Muscle of leg (tissue), 11 donors: ENCODE results near the gene CUX1. TPM values are rescaled to one million over a fixed set of nuclear protein-coding genes. Genes with fewer than 3 reads are reported as not detected.
A peak's percentile ranks its signal among the peaks of the same experiment; 100 is the strongest.
"Not testable (repeated sequence)": the region's sequence is repeated elsewhere in the genome, so short reads cannot be mapped to it uniquely, and the experiment has no call there.

ENCODE experiments used
- DNase-seq: peaks from one replicate; pipeline ENCODE4 v3.0.0; 2013
- H3K27ac ChIP-seq: one replicate; pipeline ENCODE4 v1.5.1; 2013; ENCODE audit warnings: mild to moderate bottlenecking, low read length, control low read depth
- H3K27me3 ChIP-seq: one replicate; pipeline ENCODE4 v1.6.1; 2013; ENCODE audit warnings: low read length; ENCODE audit not compliant: control insufficient read depth, insufficient read depth
- H3K36me3 ChIP-seq: one replicate; pipeline ENCODE4 v1.6.1; 2013; ENCODE audit warnings: low read length; ENCODE audit not compliant: control insufficient read depth, insufficient read depth
- H3K4me1 ChIP-seq: one replicate; pipeline ENCODE4 v1.6.1; 2013; ENCODE audit warnings: low read length; ENCODE audit not compliant: control insufficient read depth, insufficient read depth
- H3K4me3 ChIP-seq: one replicate; pipeline ENCODE4 v1.5.1; 2013; ENCODE audit warnings: low read length, control low read depth
- H3K9me3 ChIP-seq: replicated peaks from 2 replicates; pipeline ENCODE4 v1.6.1; 2013; ENCODE audit warnings: low read depth, low read length; ENCODE audit not compliant: control insufficient read depth
- WGBS: methylation state at CpG from one replicate; pipeline ENCODE4 v1.1.5; 2013; ENCODE audit warnings: missing lambda C conversion rate; ENCODE audit not compliant: insufficient coverage; 5-methylcytosine and 5-hydroxymethylcytosine counted together
- polyA plus RNA-seq, 8 donors: library from polyadenylated mRNA; unstranded; fragments of 120-200 nt; gene quantifications; one replicate each; pipeline versions ENCODE4 v1.2.1 to v1.2.3, GENCODE V29; 2013; ENCODE audit warnings: inconsistent platforms in 1 of 8, low replicate concordance in 1 of 8; ENCODE audit not compliant: insufficient read length in 8 of 8, insufficient read depth in 1 of 8
- total RNA-seq: library from RNA; stranded (reverse); fragments of 120-200 nt; gene quantifications from one replicate; pipeline ENCODE4 v1.2.4, GENCODE V29; 2013

CUX1 gene
- total and polyA plus RNA-seq, 9 donors = 29.4 to 46.9 (median 40.8) TPM

DNA sequence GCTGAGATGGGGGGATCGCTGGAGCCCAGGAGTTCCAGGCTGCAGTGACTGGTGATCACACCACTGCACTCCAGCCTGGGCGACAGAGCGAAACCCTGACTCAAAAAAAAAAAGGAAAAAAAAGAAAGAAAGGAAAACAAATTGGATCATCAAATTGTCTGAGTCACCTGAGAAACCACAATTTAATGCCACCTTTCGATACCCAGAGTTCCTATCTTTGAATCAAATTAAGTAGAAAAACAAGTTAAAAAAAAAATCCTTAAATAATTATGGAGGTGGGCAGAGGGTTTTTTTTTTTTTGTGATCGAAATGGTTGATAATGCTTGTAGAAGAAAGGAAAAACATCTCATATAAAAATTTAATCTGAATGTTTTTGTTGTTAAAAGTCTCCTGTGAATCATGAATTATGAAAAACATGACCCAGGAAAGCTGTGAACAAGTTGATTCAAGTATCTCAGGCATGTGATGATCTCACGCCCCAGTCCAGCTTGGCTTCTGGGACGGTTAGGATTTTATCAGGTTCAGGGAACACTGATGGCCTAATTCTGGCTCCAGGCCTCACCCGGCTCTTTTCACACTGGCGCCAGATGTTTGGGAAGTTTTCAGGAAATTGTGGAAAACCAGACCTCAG, 25.3 kb upstream of the CUX1 start:
- peak; percentile 75 for DNase-seq
- WGBS = 20% methylated on average over 1 of the region's 9 CpGs
- H3K27ac ChIP-seq = no peak overlapping the region
- no peaks in the 10 kb centered on the region for H3K36me3 ChIP-seq
- H3K4me3 ChIP-seq = no peak overlapping the region
- peaks cover under 1% of the 10 kb centered on the region for H3K27me3 ChIP-seq
- peaks cover 6% of the 10 kb centered on the region for H3K9me3 ChIP-seq
- H3K4me1 ChIP-seq = peaks cover 2% of the 10 kb centered on the region

DNA sequence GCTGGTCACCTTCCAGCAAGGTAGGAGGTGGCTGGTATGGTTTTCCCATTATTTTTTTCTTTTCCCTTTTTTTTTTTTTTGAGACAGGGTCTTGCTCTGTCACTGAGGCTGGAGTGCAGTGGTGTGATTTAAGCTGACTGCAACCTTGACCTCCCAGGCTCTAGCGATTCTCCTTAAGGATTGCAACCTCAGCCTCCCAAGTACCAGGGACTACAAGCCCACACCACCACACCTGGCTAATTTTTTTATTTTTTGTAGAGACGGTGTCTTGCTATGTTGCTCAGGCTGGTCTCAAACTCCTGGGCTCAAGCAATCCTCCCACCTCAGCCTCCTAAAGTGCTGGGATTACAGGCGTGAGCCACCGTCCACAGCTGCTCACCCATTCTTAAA, 24.7 kb upstream of the CUX1 start:
- not testable (repeated sequence) for H3K36me3 ChIP-seq, H3K9me3 ChIP-seq, H3K4me1 ChIP-seq, H3K4me3 ChIP-seq, H3K27ac ChIP-seq, DNase-seq, H3K27me3 ChIP-seq
- 80% methylated on average over 1 of the region's 4 CpGs for WGBS

DNA sequence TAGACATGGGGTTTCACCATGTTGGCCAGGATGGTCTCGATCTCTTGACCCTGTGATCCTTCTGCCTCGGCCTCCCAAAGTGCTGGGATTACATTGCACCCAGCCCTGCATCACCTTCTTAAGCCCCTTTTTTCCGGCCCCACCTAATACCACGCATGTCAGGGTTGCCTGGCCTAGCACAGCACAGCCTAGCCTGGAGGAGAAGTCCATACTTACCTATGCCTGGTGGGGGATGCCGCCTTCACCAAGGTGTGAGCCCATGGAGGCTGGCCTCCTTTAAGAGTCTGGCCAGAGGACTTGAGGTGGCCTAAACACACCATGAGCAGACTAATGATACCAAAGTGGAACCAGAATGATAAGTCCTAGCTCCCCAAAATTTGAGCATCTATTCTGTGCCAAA, 22.0 kb upstream of the CUX1 start:
- peaks cover 5% of the 10 kb centered on the region for H3K27me3 ChIP-seq
- DNase-seq = no peak
- no peaks in the 10 kb centered on the region for H3K36me3 ChIP-seq
- H3K27ac ChIP-seq = no peak overlapping the region
- H3K9me3 ChIP-seq = no peaks in the 10 kb centered on the region
- WGBS = 90% methylated on average over 1 of the region's 5 CpGs
- peaks cover 2% of the 10 kb centered on the region for H3K4me1 ChIP-seq
- no peak overlapping the region for H3K4me3 ChIP-seq

DNA sequence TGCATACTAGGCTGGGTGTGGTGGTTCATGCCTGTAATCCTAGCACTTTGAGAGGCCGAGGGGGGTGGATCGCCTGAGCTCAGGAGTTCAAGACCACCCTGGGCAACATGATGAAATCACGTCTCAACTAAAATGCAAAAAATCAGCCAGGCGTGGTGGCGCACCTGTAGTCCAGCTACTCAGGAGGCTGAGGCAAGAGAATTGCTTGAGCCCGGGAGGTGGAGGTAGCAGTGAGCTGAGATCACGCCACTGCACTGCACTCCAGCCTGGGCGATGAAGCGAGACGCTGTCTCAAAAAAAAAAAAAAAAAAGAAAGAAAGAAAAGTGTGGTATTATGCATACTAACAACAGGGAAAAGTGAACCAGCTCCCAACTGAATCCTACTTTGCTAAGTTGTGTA, 19.3 kb upstream of the CUX1 start:
- H3K27me3 ChIP-seq, H3K27ac ChIP-seq, DNase-seq, H3K9me3 ChIP-seq, H3K4me1 ChIP-seq, H3K36me3 ChIP-seq, H3K4me3 ChIP-seq: not testable (repeated sequence)
- 92% methylated on average over 4 of the region's 10 CpGs for WGBS

DNA sequence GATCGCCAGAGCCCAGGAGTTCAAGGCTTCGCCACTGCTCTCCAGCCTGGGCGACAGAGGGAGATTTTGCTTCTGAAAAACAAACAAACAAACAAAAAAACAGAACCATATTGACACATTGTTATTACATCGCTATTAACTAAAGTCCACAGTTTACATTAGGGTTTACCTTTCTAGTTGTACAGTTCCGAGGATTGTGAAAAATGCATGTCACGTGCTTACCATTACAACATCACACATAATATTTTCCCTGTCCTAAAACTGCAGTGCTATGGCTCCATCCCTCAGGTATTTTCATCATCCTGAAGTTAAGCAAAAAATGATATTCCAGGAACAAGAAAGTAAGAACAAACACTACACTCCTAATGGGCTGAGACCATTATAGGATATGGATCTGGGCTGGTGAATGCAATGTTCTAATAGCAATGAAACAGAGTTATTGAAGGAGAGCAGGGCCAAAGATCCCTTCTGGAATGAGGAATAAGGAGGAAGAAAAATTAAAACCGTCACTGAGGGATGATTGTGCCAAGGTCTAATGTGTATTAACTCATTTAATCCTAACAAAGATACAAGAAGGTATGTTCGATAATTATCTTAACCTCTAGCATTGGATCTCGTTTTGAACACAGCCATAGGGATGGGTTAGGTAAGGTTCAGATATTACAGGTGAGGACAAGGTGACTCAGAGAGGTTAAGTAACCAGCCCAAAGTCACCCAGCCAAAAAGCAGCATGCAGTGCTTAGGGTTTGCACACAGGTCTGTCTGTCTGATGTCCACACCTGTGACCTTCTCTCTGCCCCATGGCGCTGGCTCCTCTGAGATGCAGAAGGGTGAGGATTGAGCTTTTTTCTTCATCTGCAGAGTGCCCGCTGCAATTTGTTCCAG, 14.0 kb upstream of the CUX1 start:
- no peaks in the 10 kb centered on the region for H3K36me3 ChIP-seq
- H3K27me3 ChIP-seq = peaks cover 32% of the 10 kb centered on the region
- WGBS = 64% methylated on average over 6 of the region's 11 CpGs
- no peak overlapping the region for H3K27ac ChIP-seq
- H3K9me3 ChIP-seq = no peaks in the 10 kb centered on the region
- peaks cover 4% of the 10 kb centered on the region for H3K4me1 ChIP-seq
- no peak for DNase-seq
- no peak overlapping the region for H3K4me3 ChIP-seq

DNA sequence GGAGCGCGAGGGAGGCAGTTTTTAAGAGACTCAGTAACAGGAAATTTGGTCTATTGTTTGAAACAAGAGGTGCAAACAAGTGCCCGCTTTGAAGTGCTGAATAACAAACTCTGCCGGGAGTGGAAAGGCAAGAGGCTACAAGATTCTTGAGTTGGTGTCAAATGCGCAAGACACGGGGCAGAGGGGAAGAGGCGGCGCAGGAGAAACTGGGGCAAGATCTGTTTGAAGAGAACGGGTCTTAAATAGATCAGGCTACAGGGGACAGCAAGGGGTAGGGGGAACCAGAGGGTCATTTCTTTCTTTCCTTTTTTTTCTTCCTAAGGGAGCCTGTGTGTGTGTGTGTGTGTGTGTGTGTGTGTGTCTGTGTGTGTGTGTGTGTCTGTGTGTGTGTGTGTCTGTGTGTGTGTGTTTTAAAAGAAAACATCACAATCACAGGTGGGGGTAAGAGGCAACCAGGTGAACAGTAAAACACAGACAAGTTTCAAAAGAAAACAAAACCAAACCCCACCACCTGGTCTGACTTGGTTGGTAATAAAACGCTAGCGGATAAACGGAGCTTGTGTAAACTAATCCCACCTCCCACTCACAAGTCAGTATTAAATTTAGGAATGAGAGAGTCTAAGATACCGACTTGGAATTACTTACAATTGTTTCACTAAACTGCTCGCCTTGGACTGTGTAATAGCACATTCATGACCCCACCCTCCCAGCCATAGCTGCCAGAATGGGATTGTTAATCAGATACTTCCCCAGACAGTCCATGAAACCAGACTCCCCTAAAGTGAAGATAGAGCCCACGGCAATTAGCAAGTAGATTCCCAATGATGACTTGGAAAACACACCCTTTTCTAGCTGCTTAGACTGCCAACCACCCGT, 13.1 kb upstream of the CUX1 start:
- WGBS = 5% methylated on average over 8 of the region's 16 CpGs

DNA sequence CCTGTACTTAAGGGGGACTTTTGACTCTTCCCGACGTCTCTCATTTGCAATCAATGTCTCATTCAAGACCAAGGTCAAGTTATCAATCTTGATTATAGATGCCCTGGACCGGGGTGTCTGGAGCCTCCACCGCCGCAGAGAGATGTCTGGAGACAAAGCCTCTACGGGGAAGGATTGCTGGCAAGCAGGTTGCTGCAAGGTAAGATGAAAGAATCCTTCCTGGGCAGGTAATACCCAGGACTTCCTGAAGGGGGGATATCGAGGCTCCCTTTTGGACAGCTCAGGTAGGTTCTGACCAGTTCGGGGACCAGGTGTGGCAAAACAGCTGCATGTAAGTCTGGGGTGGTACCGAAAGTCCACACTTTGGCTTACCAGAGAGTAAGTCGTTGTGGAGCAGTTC, 12.5 kb upstream of the CUX1 start:
- H3K4me1 ChIP-seq = peaks cover 4% of the 10 kb centered on the region

More for the DNA sequence above, 13.1 kb upstream of the CUX1 start:
- H3K27me3 ChIP-seq = peaks cover 29% of the 10 kb centered on the region
- no peaks in the 10 kb centered on the region for H3K36me3 ChIP-seq
- H3K4me1 ChIP-seq = peaks cover 4% of the 10 kb centered on the region
- no peaks in the 10 kb centered on the region for H3K9me3 ChIP-seq
- DNase-seq = peak; percentile 25
- H3K4me3 ChIP-seq = no peak overlapping the region
- no peak overlapping the region for H3K27ac ChIP-seq

DNA sequence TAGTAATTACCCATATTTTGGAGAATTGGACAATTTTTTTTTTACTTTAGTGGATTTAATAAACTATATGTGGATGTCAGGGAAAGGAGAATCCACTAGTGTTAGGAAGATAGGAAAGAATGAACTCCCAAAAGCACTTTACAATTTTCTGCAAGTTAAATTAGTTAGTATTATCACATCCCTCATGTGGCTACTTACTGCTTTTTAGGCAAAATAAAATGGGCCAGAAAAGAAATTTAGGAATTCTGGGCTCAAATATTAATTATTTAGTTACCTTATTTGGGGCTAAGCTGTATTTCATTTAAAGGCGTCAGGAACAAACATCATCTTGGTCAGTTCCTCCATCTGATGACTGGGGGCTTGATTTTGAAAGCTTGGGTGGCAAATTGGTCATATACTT, 4.8 kb upstream of the CUX1 start:
- Histone ChIP-seq H3K36me3 (no peaks in the 10 kb centered on the region), H3K9me3 (no peaks in the 10 kb centered on the region), H3K4me3 (no peak overlapping the region), H3K4me1 (peaks cover 12% of the 10 kb centered on the region), H3K27ac (no peak overlapping the region), H3K27me3 (peaks cover 18% of the 10 kb centered on the region)
- no CpG with 5 or more reads among the region's 1 CpG for WGBS
- DNase-seq = no peak

More for the DNA sequence above, 12.5 kb upstream of the CUX1 start:
- Histone ChIP-seq H3K36me3 (no peaks in the 10 kb centered on the region), H3K4me3 (no peak overlapping the region), H3K9me3 (no peaks in the 10 kb centered on the region), H3K27me3 (peaks cover 29% of the 10 kb centered on the region), H3K27ac (no peak overlapping the region)
- 17% methylated on average over 6 of the region's 10 CpGs for WGBS
- no peak for DNase-seq

DNA sequence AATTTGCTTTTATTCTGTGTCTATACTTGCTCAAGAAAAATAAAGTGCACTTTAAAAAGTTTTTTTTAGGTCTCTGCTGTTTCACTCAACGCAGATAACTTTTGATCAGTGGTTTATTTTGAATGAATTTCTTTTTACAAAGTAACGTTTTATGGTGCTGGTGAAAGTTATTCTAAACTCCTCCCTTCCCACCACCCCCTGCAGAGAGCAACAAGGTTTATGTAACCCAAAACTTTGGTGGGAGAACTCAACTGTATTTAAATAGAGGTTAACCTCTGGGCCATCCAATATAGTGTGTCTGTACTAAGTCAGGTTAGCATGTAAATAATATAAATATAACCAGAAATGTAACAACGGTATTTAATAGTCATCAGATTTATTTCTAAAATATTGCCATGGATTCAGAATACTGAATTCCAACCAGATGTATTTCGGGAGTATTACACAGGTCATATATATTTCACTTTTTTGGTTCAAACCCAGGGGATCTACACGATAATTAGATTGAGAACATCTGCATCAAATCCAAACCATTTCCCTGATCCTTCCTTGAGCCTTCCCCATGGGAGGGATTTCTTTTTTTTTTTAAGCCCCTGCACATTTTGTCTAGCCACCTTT, 3.9 kb upstream of the CUX1 start:
- WGBS = no CpG with 5 or more reads among the region's 5 CpGs
- H3K9me3 ChIP-seq = no peaks in the 10 kb centered on the region
- no peak overlapping the region for H3K27ac ChIP-seq
- no peaks in the 10 kb centered on the region for H3K36me3 ChIP-seq
- H3K27me3 ChIP-seq = peaks cover 19% of the 10 kb centered on the region
- H3K4me3 ChIP-seq = no peak overlapping the region
- no peak for DNase-seq
- peaks cover 14% of the 10 kb centered on the region for H3K4me1 ChIP-seq
